HFFc6 (cell line): ENCODE data around the gene PLD5. TPM values are rescaled to one million over a fixed set of nuclear protein-coding genes. Genes with fewer than 3 reads are reported as not detected.

Experiments
- DNase-seq: peaks from one replicate; pipeline ENCODE4 v3.0.0-alpha.2; 2018
- H3K27ac Mint-ChIP-seq: 2 replicates; pipeline ENCODE4 v1.8.0; 2020; ENCODE audit warnings: mild to moderate bottlenecking, mixed read lengths
- H3K27me3 Mint-ChIP-seq: 2 replicates; pipeline ENCODE4 v1.8.0; 2021; ENCODE audit warnings: mild to moderate bottlenecking, moderate library complexity, mixed read lengths; ENCODE audit not compliant: insufficient read depth
- H3K36me3 Mint-ChIP-seq: 2 replicates; pipeline ENCODE4 v1.8.0; 2021; ENCODE audit warnings: low read depth, mixed read lengths
- H3K4me1 Mint-ChIP-seq: 2 replicates; pipeline ENCODE4 v1.8.0; 2020; ENCODE audit warnings: low read depth, mixed read lengths
- H3K4me3 Mint-ChIP-seq: 2 replicates; pipeline ENCODE4 v1.8.0; 2020; ENCODE audit warnings: mild to moderate bottlenecking, moderate library complexity, mixed read lengths
- H3K9me3 Mint-ChIP-seq: 2 replicates; pipeline ENCODE4 v1.8.0; 2020; ENCODE audit warnings: mild to moderate bottlenecking, mixed read lengths
- CTCF ChIP-seq: fragments of 200-600 bp; sonication (generic); IDR thresholded peaks from 2 replicates; pipeline ENCODE4 v1.5.0; 2021; ENCODE audit warnings: antibody characterized with exemption, mild to moderate bottlenecking
- total RNA-seq, 6 experiments: library from RNA; stranded (reverse); fragmentation: NEBNext Ultra II Directional; extraction: Animal tissue kit (Norgen Biotek cat#: 25700); gene quantifications; 2 replicates in 1 of 6; 3 replicates in 5 of 6; pipeline ENCODE4 v1.2.3, GENCODE V29; 2021

The PLD5 gene
- total RNA-seq, 6 experiments from 2014 or later: not detected

GRCh38 chr1:242523719-242524570 lies 552 bp downstream of the PLD5 start:
- Mint-ChIP-seq H3K4me1 (no peaks in the 10 kb centered on the region), H3K4me3 (no peak overlapping the region), H3K36me3 (peaks cover 8% of the 10 kb centered on the region; the same call in 1 of the 2 replicates), H3K27me3 (no peaks in the 10 kb centered on the region), H3K27ac (no peak overlapping the region), H3K9me3 (peaks cover 19% of the 10 kb centered on the region)
- DNase-seq: no peak
- no peak for TF ChIP-seq CTCF

GRCh38 chr1:242522996-242523718 lies 1.3 kb downstream of the PLD5 start:
- TF ChIP-seq CTCF: no peak
- peaks cover 8% of the 10 kb centered on the region; the same call in 1 of the 2 replicates for H3K36me3 Mint-ChIP-seq
- no peaks in the 10 kb centered on the region for H3K4me1 Mint-ChIP-seq
- H3K27ac Mint-ChIP-seq: no peak overlapping the region
- no peak for DNase-seq
- peaks cover 22% of the 10 kb centered on the region for H3K9me3 Mint-ChIP-seq
- H3K4me3 Mint-ChIP-seq: no peak overlapping the region
- no peaks in the 10 kb centered on the region for H3K27me3 Mint-ChIP-seq

GRCh38 chr1:242522304-242522945 lies 2.1 kb downstream of the PLD5 start:
- H3K27ac Mint-ChIP-seq: no peak overlapping the region
- H3K4me3 Mint-ChIP-seq: no peak overlapping the region
- H3K9me3 Mint-ChIP-seq: peaks cover 27% of the 10 kb centered on the region
- no peak for TF ChIP-seq CTCF
- no peaks in the 10 kb centered on the region for H3K27me3 Mint-ChIP-seq
- H3K4me1 Mint-ChIP-seq: no peaks in the 10 kb centered on the region
- peaks cover 8% of the 10 kb centered on the region; the same call in 1 of the 2 replicates for H3K36me3 Mint-ChIP-seq
- no peak for DNase-seq

GRCh38 chr1:242515555-242515954 lies 8.9 kb downstream of the PLD5 start:
- no peak overlapping the region for H3K27ac Mint-ChIP-seq
- no peaks in the 10 kb centered on the region for H3K36me3 Mint-ChIP-seq

More at GRCh38 chr1:242515555-242515954, 8.9 kb downstream of the PLD5 start:
- H3K27me3 Mint-ChIP-seq: no peaks in the 10 kb centered on the region
- no peak for TF ChIP-seq CTCF
- H3K4me3 Mint-ChIP-seq: no peak overlapping the region
- H3K4me1 Mint-ChIP-seq: no peaks in the 10 kb centered on the region
- peaks cover 52% of the 10 kb centered on the region for H3K9me3 Mint-ChIP-seq
- DNase-seq: no peak
